ENCODE results near the gene ELK4.

ELK4 gene

GRCh38 chr1:205580140-205580922 lies 51.5 kb downstream of the ELK4 start:
- no peak for DNase-seq

- no peak for DNase-seq
Measured at GRCh38 chr1:205579711-205580110, 52.1 kb downstream of the ELK4 start.

GRCh38 chr1:205578780-205579571 lies 52.8 kb downstream of the ELK4 start:
- no peak for DNase-seq

- DNase-seq = no peak
Measured at GRCh38 chr1:205577874-205578658, 53.7 kb downstream of the ELK4 start.

- DNase-seq = no peak
Measured at GRCh38 chr1:205576805-205577761, 54.7 kb downstream of the ELK4 start.

- no peak for DNase-seq
Measured at GRCh38 chr1:205576011-205576410, 55.8 kb downstream of the ELK4 start.

GRCh38 chr1:205575294-205575885 lies 56.4 kb downstream of the ELK4 start:
- no peak for DNase-seq

GRCh38 chr1:205572421-205572820 lies 59.4 kb downstream of the ELK4 start:
- DNase-seq = no peak

GRCh38 chr1:205571747-205572146 lies 60.1 kb downstream of the ELK4 start:
- DNase-seq = no peak

- no peak for DNase-seq
Measured at GRCh38 chr1:205570796-205571537, 60.8 kb downstream of the ELK4 start.

- DNase-seq = no peak
Measured at GRCh38 chr1:205570173-205570501, 61.7 kb downstream of the ELK4 start.

GRCh38 chr1:205569411-205570172 lies 62.2 kb downstream of the ELK4 start:
- DNase-seq = no peak

- no peak for DNase-seq
Measured at GRCh38 chr1:205568469-205569361, 63.1 kb downstream of the ELK4 start.

- DNase-seq = no peak
Measured at GRCh38 chr1:205568135-205568468, 63.7 kb downstream of the ELK4 start.

- no peak for DNase-seq
Measured at GRCh38 chr1:205567716-205568115, 64.1 kb downstream of the ELK4 start.

- no peak for DNase-seq
Measured at GRCh38 chr1:205565799-205566198, 66.0 kb downstream of the ELK4 start.

- no peak for DNase-seq
Measured at GRCh38 chr1:205563927-205564441, 67.8 kb downstream of the ELK4 start.

- no peak for DNase-seq
Measured at GRCh38 chr1:205561501-205562203, 70.2 kb downstream of the ELK4 start.

Measured in stimulated activated CD4-positive, alpha-beta T cell treated with anti-CD3 and anti-CD28 coated beads, Interleukin-4, amount 100 ng/mL, for 4 hours (primary cell).